PC-3 (cell line): ENCODE results near the gene LIN9. TPM values are rescaled to one million over a fixed set of nuclear protein-coding genes. Genes with fewer than 3 reads are reported as not detected.

Experiments used
- ATAC-seq: fragments of 200-7000 bp; cut with Tn5 transposase; 2 replicates; pipeline ENCODE4 v1.9.1; 2020; ENCODE audit warnings: mild to moderate bottlenecking, moderate library complexity
- BruUV-seq: library from RNA; stranded (reverse); fragments of 400-500 nt; replicated peaks from 2 replicates; lab custom pipeline; 2021; lab: Mats Ljungman, UMichigan
- CTCF ChIA-PET: fragments of 300-600 bp; sonication (Branson Sonifier 250); formaldehyde crosslinking; loops from one replicate; lab custom pipeline; 2022; ENCODE audit warnings: antibody characterized with exemption; lab: Charles Lee
- POLR2A ChIA-PET: fragments of 300-600 bp; sonication (Branson Sonifier 250); formaldehyde crosslinking; loops from one replicate; lab custom pipeline; 2022; ENCODE audit warnings: antibody characterized with exemption; ENCODE audit not compliant: unreplicated experiment; lab: Charles Lee
- DNase-seq: peaks from one replicate; pipeline ENCODE4 v3.0.0-alpha.2; 2015
- H2AFZ ChIP-seq: fragments of 300-600 bp; sonication (generic); 2 replicates; pipeline ENCODE4 v1.6.0; 2016; ENCODE audit warnings: antibody characterized with exemption, low read length
- H3F3A ChIP-seq: fragments of 300-600 bp; sonication (generic); one replicate; pipeline ENCODE4 v1.6.0; 2017; ENCODE audit warnings: antibody characterized with exemption, low read length, control low read depth, mild to moderate bottlenecking; ENCODE audit not compliant: unreplicated experiment
- H3K27ac ChIP-seq: fragments of 300-600 bp; sonication (generic); 2 replicates; pipeline ENCODE4 v1.5.1; 2016; ENCODE audit warnings: mild to moderate bottlenecking, low read length
- H3K27me3 ChIP-seq: fragments of 300-600 bp; sonication (generic); 2 replicates; pipeline ENCODE4 v1.6.1; 2016; ENCODE audit warnings: low read length, mixed read lengths
- H3K36me3 ChIP-seq: fragments of 300-600 bp; sonication (generic); 2 replicates; pipeline ENCODE4 v1.6.1; 2016; ENCODE audit warnings: low read depth, mixed run types, low read length, mixed read lengths
- H3K4me1 ChIP-seq: fragments of 300-600 bp; sonication (generic); 2 replicates; pipeline ENCODE4 v1.5.1; 2016; ENCODE audit warnings: low read length; ENCODE audit not compliant: insufficient read depth
- H3K4me2 ChIP-seq: fragments of 300-600 bp; sonication (generic); 2 replicates; pipeline ENCODE4 v1.6.0; 2016; ENCODE audit warnings: low read length
- H3K4me3 ChIP-seq: fragments of 300-600 bp; sonication (generic); 2 replicates; pipeline ENCODE4 v1.5.1; 2016; ENCODE audit warnings: mild to moderate bottlenecking, low read length, mixed read lengths
- H3K79me2 ChIP-seq: fragments of 300-600 bp; sonication (generic); 2 replicates; pipeline ENCODE4 v1.6.1; 2017; ENCODE audit warnings: low read length, mixed read lengths
- H3K9ac ChIP-seq: fragments of 300-600 bp; sonication (generic); 2 replicates; pipeline ENCODE4 v1.6.0; 2016; ENCODE audit warnings: mild to moderate bottlenecking, low read length
- H3K9me2 ChIP-seq: fragments of 300-600 bp; sonication (generic); replicated peaks from 2 replicates; pipeline ENCODE4 v1.6.1; 2016; ENCODE audit warnings: mixed run types, low read length, mixed read lengths
- H3K9me3 ChIP-seq: fragments of 300-600 bp; sonication (generic); 2 replicates; pipeline ENCODE4 v1.6.1; 2016; ENCODE audit warnings: low read length, mixed read lengths
- H4K20me1 ChIP-seq: fragments of 300-600 bp; sonication (generic); 2 replicates; pipeline ENCODE4 v1.6.1; 2016; ENCODE audit warnings: low read length, mixed read lengths
- CTCF ChIP-seq: fragments of 300-600 bp; sonication (generic); conservative IDR thresholded peaks from 2 replicates; pipeline ENCODE4 v1.5.1; 2017; ENCODE audit warnings: antibody characterized with exemption, low read depth, mild to moderate bottlenecking, low read length
- EZH2 ChIP-seq: fragments of 300-600 bp; sonication (generic); IDR thresholded peaks from one replicate; pipeline ENCODE4 v1.6.1; 2017; ENCODE audit warnings: antibody characterized with exemption, mild to moderate bottlenecking, low read length; ENCODE audit not compliant: unreplicated experiment
- EZH2phosphoT487 ChIP-seq: fragments of 300-600 bp; sonication (generic); IDR thresholded peaks from 2 replicates; pipeline ENCODE4 v1.6.1; 2018; ENCODE audit warnings: mild to moderate bottlenecking, antibody characterized with exemption, low read length, borderline replicate concordance
- intact Hi-C: fragments of 100-400 bp; cut with micrococcal nuclease; formaldehyde crosslinking; loops from 2 replicates; pipeline ENCODE4 v1.9.0; 2023
- total RNA-seq: library from RNA; depleted of rRNA; stranded (reverse); fragments of >200 nt; gene quantifications from 2 replicates; pipeline ENCODE4 v1.2.3, GENCODE V29; 2014

LIN9 gene
- total RNA-seq, 1 experiment from 2014 or later: 25.3 TPM

- H3K4me2 ChIP-seq: no peak overlapping the region
- H3K9ac ChIP-seq: no peak overlapping the region
- DNase-seq (no peak), ATAC-seq (no peak)
- CTCF ChIA-PET: no interaction called here
- peaks cover 22% of the 10 kb centered on the region for H3K4me1 ChIP-seq
- no peak overlapping the region for H2AFZ ChIP-seq
- peaks cover 11% of the 10 kb centered on the region; the same call in 1 of the 2 replicates for H4K20me1 ChIP-seq
- H3K9me3 ChIP-seq: no peaks in the 10 kb centered on the region
- H3K36me3 ChIP-seq: peaks cover 2% of the 10 kb centered on the region; the same call in 1 of the 2 replicates
- no TSS peak for BruUV-seq
- no peak for TF ChIP-seq EZH2
- no peak overlapping the region for H3K4me3 ChIP-seq
- peaks cover 75% of the 10 kb centered on the region for H3K79me2 ChIP-seq
- H3K27ac ChIP-seq: no peak overlapping the region
- no peaks in the 10 kb centered on the region for H3K9me2 ChIP-seq
- intact Hi-C loops: loop anchor here (5.0 kb wide), 2 partner anchors 101 to 119 kb away; partner anchors contain the start of genes ACBD3 and PARP1
- H3K27me3 ChIP-seq: no peaks in the 10 kb centered on the region
- POLR2A ChIA-PET: no interaction called here
- no peaks in the 10 kb centered on the region for H3F3A ChIP-seq
Measured at GRCh38 chr1:226306425-226306824, 2.5 kb downstream of the LIN9 start.

- ATAC-seq (no peak), DNase-seq (no peak)
- H4K20me1 ChIP-seq: peaks cover 16% of the 10 kb centered on the region
- no peak overlapping the region for H3K27ac ChIP-seq
- no TSS peak for BruUV-seq
- intact Hi-C loops: loop anchor here (5.0 kb wide), 2 partner anchors 102 to 118 kb away; partner anchors contain the start of genes ACBD3 and PARP1
- H3K36me3 ChIP-seq: peaks cover 6% of the 10 kb centered on the region; the same call in 1 of the 2 replicates
- TF ChIP-seq EZH2phosphoT487 (no peak), CTCF (no peak), EZH2 (no peak)
- H3K9me2 ChIP-seq: no peaks in the 10 kb centered on the region
- no peaks in the 10 kb centered on the region for H3F3A ChIP-seq
- no peak overlapping the region for H3K4me3 ChIP-seq
- H3K79me2 ChIP-seq: peaks cover 81% of the 10 kb centered on the region
- H3K9ac ChIP-seq: no peak overlapping the region
- H3K27me3 ChIP-seq: no peaks in the 10 kb centered on the region
- no peaks in the 10 kb centered on the region for H3K9me3 ChIP-seq
- no peak overlapping the region for H2AFZ ChIP-seq
- peaks cover 15% of the 10 kb centered on the region for H3K4me1 ChIP-seq
- H3K4me2 ChIP-seq: no peak overlapping the region
- CTCF ChIA-PET: interaction anchor here (0.9 kb wide), 1 partner anchor 28 kb away, joined by 3 read pairs; no protein-coding TSS in a partner anchor
- POLR2A ChIA-PET: no interaction called here
Measured at GRCh38 chr1:226305184-226305583, 3.8 kb downstream of the LIN9 start.

DNA sequence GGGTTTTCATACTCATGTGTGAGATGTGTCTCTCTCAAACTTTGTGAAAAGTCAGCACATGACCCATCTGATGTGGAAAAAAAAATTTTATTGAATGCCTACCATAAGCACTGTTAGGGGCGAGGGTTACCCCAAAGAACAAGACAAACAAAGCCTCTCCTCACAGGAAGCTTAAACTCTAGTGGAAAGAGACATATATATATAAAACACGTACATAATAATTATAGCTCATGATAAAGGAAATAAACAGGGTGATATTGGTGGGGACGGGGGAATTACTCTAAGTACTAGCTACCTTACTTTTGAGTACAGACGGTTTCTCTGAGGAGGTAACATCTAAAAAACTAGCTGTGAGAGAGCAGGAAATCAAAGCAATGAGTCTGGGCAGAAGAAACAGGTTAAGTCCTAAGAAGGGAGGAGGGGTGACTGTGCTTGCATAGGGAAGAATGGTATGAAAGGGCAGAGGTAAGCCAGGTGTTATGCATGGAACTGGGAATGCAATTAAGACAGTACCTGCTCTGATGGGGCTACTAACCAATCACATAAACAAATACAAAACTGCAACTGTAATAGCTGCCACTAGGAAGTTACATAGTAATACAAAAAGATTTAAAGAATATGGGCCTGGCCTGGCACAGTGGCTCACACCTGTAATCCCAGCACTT is 4.5 kb downstream of the LIN9 start:
- Histone ChIP-seq H3F3A (no peaks in the 10 kb centered on the region), H3K27ac (no peak overlapping the region), H4K20me1 (peaks cover 16% of the 10 kb centered on the region), H3K79me2 (peaks cover 81% of the 10 kb centered on the region), H2AFZ (no peak overlapping the region), H3K9me3 (no peaks in the 10 kb centered on the region), H3K9me2 (no peaks in the 10 kb centered on the region), H3K9ac (no peak overlapping the region), H3K4me2 (no peak overlapping the region), H3K27me3 (no peaks in the 10 kb centered on the region), H3K4me1 (peaks cover 7% of the 10 kb centered on the region), H3K4me3 (no peak overlapping the region), H3K36me3 (peaks cover 6% of the 10 kb centered on the region; the same call in 1 of the 2 replicates)
- DNase-seq (no peak), ATAC-seq (no peak)
- ChIA-PET POLR2A (no interaction called here), CTCF (interaction anchor here (0.9 kb wide), 1 partner anchor 28 kb away, joined by 3 read pairs; no protein-coding TSS in a partner anchor)
- no TSS peak for BruUV-seq
- intact Hi-C loops: no loop called here
- no peak for TF ChIP-seq EZH2
- no peak for TF ChIP-seq CTCF
- TF ChIP-seq EZH2phosphoT487: no peak
